PC-9 (cell line): ENCODE measurements around the gene ADAMTS12. TPM values are rescaled to one million over a fixed set of nuclear protein-coding genes. Genes with fewer than 3 reads are reported as not detected.

ENCODE experiments used
- BruUV-seq: library from RNA; stranded (reverse); fragments of 400-500 nt; replicated peaks from 2 replicates; lab custom pipeline; 2021; lab: Mats Ljungman, UMichigan
- CTCF ChIA-PET: fragments of 300-600 bp; sonication (Branson Sonifier 250); formaldehyde crosslinking; loops from one replicate; lab custom pipeline; 2022; ENCODE audit warnings: antibody characterized with exemption; lab: Charles Lee
- POLR2A ChIA-PET: fragments of 300-600 bp; sonication (Branson Sonifier 250); formaldehyde crosslinking; loops from one replicate; lab custom pipeline; 2022; ENCODE audit warnings: antibody characterized with exemption; ENCODE audit not compliant: unreplicated experiment; lab: Charles Lee
- DNase-seq, 2 experiments: peaks; one replicate each; pipeline versions ENCODE4 v3.0.0 to v3.0.0-alpha.2; 2015 to 2022; ENCODE audit warnings: mixed read lengths in 1 of 2
- H2AFZ ChIP-seq: fragments of 200-600 bp; sonication (generic); 2 replicates; pipeline ENCODE4 v1.8.1; 2017; ENCODE audit warnings: antibody characterized with exemption
- H3F3A ChIP-seq: fragments of 200-600 bp; sonication (generic); 2 replicates; pipeline ENCODE4 v1.8.1; 2017; ENCODE audit warnings: antibody characterized with exemption, mild to moderate bottlenecking, low read depth; ENCODE audit not compliant: insufficient read depth
- H3K27ac ChIP-seq: fragments of 200-600 bp; sonication (generic); 2 replicates; pipeline ENCODE4 v1.6.1; 2016; ENCODE audit warnings: mixed run types
- H3K27me3 ChIP-seq: fragments of 200-600 bp; sonication (generic); 2 replicates; pipeline ENCODE4 v1.6.1; 2016; ENCODE audit warnings: low read depth, mixed run types; ENCODE audit not compliant: insufficient read depth
- H3K36me3 ChIP-seq: fragments of 200-600 bp; sonication (generic); 2 replicates; pipeline ENCODE4 v1.6.1; 2016; ENCODE audit warnings: low read depth, mixed run types
- H3K4me1 ChIP-seq: fragments of 200-600 bp; sonication (generic); replicated peaks from 2 replicates; pipeline ENCODE4 v1.6.1; 2016; ENCODE audit warnings: mixed run types; ENCODE audit not compliant: insufficient read depth
- H3K4me2 ChIP-seq: fragments of 200-600 bp; sonication (generic); 2 replicates; pipeline ENCODE4 v1.6.1; 2017; ENCODE audit warnings: mixed run types
- H3K4me3 ChIP-seq: fragments of 200-600 bp; sonication (generic); 2 replicates; pipeline ENCODE4 v1.6.1; 2016; ENCODE audit warnings: mixed run types
- H3K79me2 ChIP-seq: fragments of 200-600 bp; sonication (generic); 2 replicates; pipeline ENCODE4 v1.6.1; 2017; ENCODE audit warnings: low read depth, mixed run types
- H3K9me2 ChIP-seq: fragments of 200-600 bp; sonication (generic); 2 replicates; pipeline ENCODE4 v1.8.1; 2017; ENCODE audit warnings: mild to moderate bottlenecking; ENCODE audit not compliant: insufficient read depth
- H3K9me3 ChIP-seq: fragments of 200-600 bp; sonication (generic); 2 replicates; pipeline ENCODE4 v1.8.1; 2016; ENCODE audit warnings: low read depth; ENCODE audit not compliant: insufficient read depth
- H4K20me1 ChIP-seq: fragments of 200-600 bp; sonication (generic); 2 replicates; pipeline ENCODE4 v1.8.1; 2017; ENCODE audit not compliant: insufficient read depth
- EZH2 ChIP-seq: fragments of 200-600 bp; sonication (generic); IDR thresholded peaks from 2 replicates; pipeline ENCODE4 v1.8.0; 2017; ENCODE audit warnings: antibody characterized with exemption, low read depth
- intact Hi-C: fragments of 100-400 bp; cut with micrococcal nuclease; formaldehyde crosslinking; loops from one replicate; pipeline ENCODE4 v1.10.0; 2022; ENCODE audit not compliant: unreplicated experiment
- total RNA-seq: library from RNA; stranded (reverse); gene quantifications from 2 replicates; pipeline ENCODE4 v1.2.3, GENCODE V29; 2021
- TF ChIP-seq, protein P1 (sequence below): fragments of 200-600 bp; sonication (generic); conservative IDR thresholded peaks from 2 replicates; pipeline ENCODE4 v1.6.1; 2017; ENCODE audit warnings: mixed run types, antibody characterized with exemption, mild to moderate bottlenecking, moderate library complexity

Gene ADAMTS12
- total RNA-seq, 1 experiment from 2014 or later: 103 TPM

DNA sequence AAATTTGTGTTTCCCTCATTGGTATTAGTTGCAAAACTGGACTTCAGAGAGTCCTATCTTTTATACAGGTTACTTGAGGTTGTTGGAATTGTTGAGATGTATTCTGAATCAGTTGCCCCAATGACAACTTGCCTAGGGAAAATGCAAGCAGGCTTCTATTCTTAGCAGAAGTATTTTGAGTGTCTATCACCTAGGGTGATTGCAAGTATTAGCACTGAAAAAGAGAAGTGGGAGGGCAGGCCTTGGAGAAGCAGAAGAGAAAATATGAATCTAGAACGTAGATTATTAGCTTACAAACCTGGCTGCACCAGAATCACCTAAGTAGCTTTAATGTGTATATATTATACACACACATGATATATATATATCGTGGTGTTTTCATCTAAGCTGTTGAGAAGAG is 43.2 kb downstream of the ADAMTS12 start:
- H3K36me3 ChIP-seq: peaks cover 31% of the 10 kb centered on the region
- no TSS peak for BruUV-seq
- H2AFZ ChIP-seq: no peak overlapping the region
- H3K4me2 ChIP-seq: peak overlapping the region; percentile 4; the same call in 1 of the 2 replicates
- H3K27ac ChIP-seq: peak overlapping the region; percentile 17; the same call in 1 of the 2 replicates
- H4K20me1 ChIP-seq: no peaks in the 10 kb centered on the region
- peak in 1 of 2 experiments; percentile 33 for DNase-seq
- no peak for TF ChIP-seq EZH2
- TF ChIP-seq, protein P1, sequence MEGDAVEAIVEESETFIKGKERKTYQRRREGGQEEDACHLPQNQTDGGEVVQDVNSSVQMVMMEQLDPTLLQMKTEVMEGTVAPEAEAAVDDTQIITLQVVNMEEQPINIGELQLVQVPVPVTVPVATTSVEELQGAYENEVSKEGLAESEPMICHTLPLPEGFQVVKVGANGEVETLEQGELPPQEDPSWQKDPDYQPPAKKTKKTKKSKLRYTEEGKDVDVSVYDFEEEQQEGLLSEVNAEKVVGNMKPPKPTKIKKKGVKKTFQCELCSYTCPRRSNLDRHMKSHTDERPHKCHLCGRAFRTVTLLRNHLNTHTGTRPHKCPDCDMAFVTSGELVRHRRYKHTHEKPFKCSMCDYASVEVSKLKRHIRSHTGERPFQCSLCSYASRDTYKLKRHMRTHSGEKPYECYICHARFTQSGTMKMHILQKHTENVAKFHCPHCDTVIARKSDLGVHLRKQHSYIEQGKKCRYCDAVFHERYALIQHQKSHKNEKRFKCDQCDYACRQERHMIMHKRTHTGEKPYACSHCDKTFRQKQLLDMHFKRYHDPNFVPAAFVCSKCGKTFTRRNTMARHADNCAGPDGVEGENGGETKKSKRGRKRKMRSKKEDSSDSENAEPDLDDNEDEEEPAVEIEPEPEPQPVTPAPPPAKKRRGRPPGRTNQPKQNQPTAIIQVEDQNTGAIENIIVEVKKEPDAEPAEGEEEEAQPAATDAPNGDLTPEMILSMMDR: no peak
- H3K4me1 ChIP-seq: peaks cover 49% of the 10 kb centered on the region
- no peaks in the 10 kb centered on the region for H3K27me3 ChIP-seq
- intact Hi-C loops: no loop called here
- no peaks in the 10 kb centered on the region for H3K9me2 ChIP-seq
- peaks cover 29% of the 10 kb centered on the region; the same call in 1 of the 2 replicates for H3F3A ChIP-seq
- H3K79me2 ChIP-seq: peaks cover 73% of the 10 kb centered on the region
- H3K9me3 ChIP-seq: peaks cover 19% of the 10 kb centered on the region; the same call in 1 of the 2 replicates
- no peak overlapping the region for H3K4me3 ChIP-seq
- ChIA-PET POLR2A (interaction anchor here (0.5 kb wide), 1 partner anchor 58 kb away, joined by 4 read pairs; no protein-coding TSS in a partner anchor), CTCF (no interaction called here)

DNA sequence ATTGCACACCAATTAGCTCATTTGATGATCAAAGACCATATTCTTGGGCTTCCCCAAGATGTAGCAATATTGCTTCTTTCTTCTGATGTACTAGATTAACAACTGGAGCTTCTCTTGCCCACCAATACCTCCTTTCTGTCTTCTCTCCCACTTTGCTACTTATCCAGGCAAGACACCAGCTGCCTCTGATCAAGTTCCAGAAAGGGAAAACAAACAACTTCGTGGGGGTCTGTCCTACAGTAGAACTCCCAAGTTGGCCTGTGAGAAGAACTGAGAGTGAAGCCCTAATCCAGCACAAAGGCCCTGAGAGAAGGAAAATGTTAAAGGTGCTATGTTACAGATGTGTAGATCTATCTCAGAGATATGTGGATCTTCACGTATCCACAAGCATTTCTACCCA is 44.9 kb downstream of the ADAMTS12 start:
- TF ChIP-seq, protein P1: no peak
- TF ChIP-seq EZH2: no peak
- intact Hi-C loops: no loop called here
- ChIA-PET POLR2A (no interaction called here), CTCF (interaction anchor here (0.7 kb wide), 1 partner anchor 45 kb away, joined by 3 read pairs; no protein-coding TSS in a partner anchor)
- no peaks in the 10 kb centered on the region for H3K9me2 ChIP-seq
- no peak overlapping the region for H2AFZ ChIP-seq
- BruUV-seq: no TSS peak
- H3K4me3 ChIP-seq: no peak overlapping the region
- peak in 1 of 2 experiments; percentile 30 for DNase-seq
- no peak overlapping the region for H3K4me2 ChIP-seq
- no peaks in the 10 kb centered on the region for H4K20me1 ChIP-seq
- peaks cover 29% of the 10 kb centered on the region for H3K36me3 ChIP-seq
- H3K27ac ChIP-seq: no peak overlapping the region
- H3F3A ChIP-seq: peaks cover 30% of the 10 kb centered on the region
- peaks cover 50% of the 10 kb centered on the region for H3K4me1 ChIP-seq
- peaks cover 73% of the 10 kb centered on the region for H3K79me2 ChIP-seq
- no peaks in the 10 kb centered on the region for H3K27me3 ChIP-seq
- H3K9me3 ChIP-seq: peaks cover 19% of the 10 kb centered on the region; the same call in 1 of the 2 replicates

DNA sequence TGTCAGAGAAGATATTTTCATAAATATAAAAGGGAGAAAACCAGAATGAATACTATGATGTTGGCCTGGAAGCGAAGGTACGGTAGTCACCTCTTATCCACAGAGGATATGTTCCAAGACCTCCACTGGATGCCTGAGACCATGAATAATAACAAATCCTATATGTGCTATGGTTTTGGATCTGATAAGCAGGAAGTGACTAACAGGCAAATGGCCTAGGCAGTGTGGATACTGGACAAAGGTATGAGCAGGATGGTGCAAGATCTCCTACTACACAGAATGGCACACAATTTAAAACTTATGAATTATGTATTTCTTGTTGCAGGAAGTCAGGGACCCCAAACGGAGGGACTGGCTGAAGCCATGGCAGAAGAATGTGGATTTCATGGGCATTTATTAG is 48.2 kb downstream of the ADAMTS12 start:
- Histone ChIP-seq H3K4me2 (peak overlapping the region; percentile 28), H4K20me1 (no peaks in the 10 kb centered on the region), H3K9me3 (peaks cover 19% of the 10 kb centered on the region; the same call in 1 of the 2 replicates), H3K36me3 (peaks cover 42% of the 10 kb centered on the region), H3K4me1 (peaks cover 45% of the 10 kb centered on the region), H3K27ac (peak overlapping the region; percentile 71), H3F3A (peaks cover 25% of the 10 kb centered on the region), H3K27me3 (no peaks in the 10 kb centered on the region), H3K79me2 (peaks cover 94% of the 10 kb centered on the region), H3K4me3 (no peak overlapping the region), H3K9me2 (no peaks in the 10 kb centered on the region), H2AFZ (no peak overlapping the region)
- ChIA-PET CTCF (no interaction called here), POLR2A (no interaction called here)
- intact Hi-C loops: no loop called here
- no peak for TF ChIP-seq EZH2
- TF ChIP-seq, protein P1: no peak
- peak in 1 of 2 experiments; percentile 69 for DNase-seq
- BruUV-seq: no TSS peak
